CD4-positive, alpha-beta memory T cell (primary cell): ENCODE measurements around the gene CENATAC. TPM values are rescaled to one million over a fixed set of nuclear protein-coding genes. Genes with fewer than 3 reads are reported as not detected.
"Not testable (repeated sequence)": the region's sequence is repeated elsewhere in the genome, so short reads cannot be mapped to it uniquely, and the experiment has no call there.

Experiments used
- CTCF ChIA-PET: fragments of 350-600 bp; sonication (Branson Sonifier 250); formaldehyde crosslinking; loops from one replicate; lab custom pipeline; 2021; ENCODE audit warnings: inconsistent platforms; ENCODE audit not compliant: partially characterized antibody; lab: Charles Lee
- POLR2A ChIA-PET: fragments of 350-600 bp; sonication (Branson Sonifier 250); formaldehyde crosslinking; loops from one replicate; lab custom pipeline; 2021; ENCODE audit not compliant: partially characterized antibody; lab: Charles Lee
- DNase-seq, 5 donors: peaks; one replicate each; pipeline versions ENCODE4 v3.0.0 to v3.0.0-alpha.2; 2020 to 2022; ENCODE audit warnings: mixed read lengths in 1 of 5
- H3K27ac ChIP-seq: one replicate; pipeline ENCODE4 v1.7.0; 2013; ENCODE audit warnings: low read depth, low read length
- H3K27me3 ChIP-seq: 2 replicates; pipeline ENCODE4 v1.7.0; 2013; ENCODE audit warnings: mild to moderate bottlenecking, low read length, moderate library complexity; ENCODE audit not compliant: insufficient read depth
- H3K36me3 ChIP-seq: 2 replicates; pipeline ENCODE4 v1.7.0; 2013; ENCODE audit warnings: mild to moderate bottlenecking, low read length, moderate library complexity; ENCODE audit not compliant: insufficient read depth
- H3K4me1 ChIP-seq: 2 replicates; pipeline ENCODE4 v1.7.0; 2013; ENCODE audit warnings: mild to moderate bottlenecking, low read length, moderate library complexity; ENCODE audit not compliant: insufficient read depth
- H3K4me3 ChIP-seq, 2 donors: one replicate each; pipeline ENCODE4 v1.7.0; 2013; ENCODE audit warnings: low read length in 2 of 2, mild to moderate bottlenecking in 1 of 2
- H3K9me3 ChIP-seq, 2 donors: one replicate each; pipeline ENCODE4 v1.7.0; 2013; ENCODE audit warnings: low read length in 2 of 2, control low read depth in 1 of 2; ENCODE audit not compliant: control insufficient read depth in 1 of 2
- H3K27ac Mint-ChIP-seq, 7 donors: one replicate each; pipeline ENCODE4 v1.8.0; 2020 to 2021; ENCODE audit warnings: mixed read lengths in 7 of 7, mild to moderate bottlenecking in 6 of 7, inconsistent platforms in 3 of 7, moderate library complexity in 3 of 7
- H3K27me3 Mint-ChIP-seq, 2 donors: one replicate each; pipeline ENCODE4 v1.8.0; 2020 to 2021; ENCODE audit warnings: mixed read lengths in 2 of 2
- H3K36me3 Mint-ChIP-seq, 2 donors: one replicate each; pipeline ENCODE4 v1.8.0; 2020 to 2021; ENCODE audit warnings: mixed read lengths in 2 of 2, inconsistent platforms in 1 of 2, mild to moderate bottlenecking in 1 of 2
- H3K4me1 Mint-ChIP-seq, 4 donors: one replicate each; pipeline ENCODE4 v1.8.0; 2020 to 2021; ENCODE audit warnings: mixed read lengths in 4 of 4, mild to moderate bottlenecking in 1 of 4
- H3K4me3 Mint-ChIP-seq, 8 donors: one replicate each; pipeline ENCODE4 v1.8.0; 2020 to 2021; ENCODE audit warnings: mixed read lengths in 8 of 8, mild to moderate bottlenecking in 7 of 8, moderate library complexity in 6 of 8, inconsistent platforms in 3 of 8
- H3K9me3 Mint-ChIP-seq, 8 donors: one replicate each; pipeline ENCODE4 v1.8.0; 2020 to 2021; ENCODE audit warnings: mixed read lengths in 8 of 8, mild to moderate bottlenecking in 5 of 8, inconsistent platforms in 3 of 8, moderate library complexity in 1 of 8
- intact Hi-C: fragments of 100-400 bp; cut with micrococcal nuclease; formaldehyde crosslinking; loops from one replicate; pipeline ENCODE4 v1.15.1; 2023
- polyA plus RNA-seq, 2 donors: library from polyadenylated mRNA; unstranded; fragments of 300-500 nt; fragmentation: Illumina TruSeq; gene quantifications; one replicate each; pipeline ENCODE4 v1.2.3, GENCODE V29; 2021
- total RNA-seq, 2 experiments: library from RNA; stranded (reverse); gene quantifications; one replicate each; pipeline ENCODE4 v1.2.3, GENCODE V29; 2021

CENATAC gene
- total and polyA plus RNA-seq, 4 experiments from 2014 or later: 13.3 to 114 (median 62.9) TPM

GRCh38 chr11:118957549-118957948 lies 40.4 kb upstream of the CENATAC start:
- Histone ChIP-seq H3K4me3 (no peak overlapping the region), H3K27ac (no peak overlapping the region), H3K27me3 (no peaks in the 10 kb centered on the region), H3K9me3 (no peaks in the 10 kb centered on the region), H3K4me1 (peaks cover 5% of the 10 kb centered on the region), H3K36me3 (no peaks in the 10 kb centered on the region)
- H3K4me1 Mint-ChIP-seq: peaks cover 4 to 5% (median 4%) of the 10 kb centered on the region in 4 donors
- peaks cover 0 to 4% of the 10 kb centered on the region in 2 donors for H3K27me3 Mint-ChIP-seq
- peak overlapping the region in 1 of 7 donors; percentile 42 for H3K27ac Mint-ChIP-seq
- POLR2A ChIA-PET: interaction anchor here (0.9 to 1.4 kb wide), 4 partner anchors 27 to 142 kb away, joined by 3 to 5 read pairs (median 4); no protein-coding TSS in a partner anchor
- no peak for DNase-seq
- CTCF ChIA-PET: interaction anchor here (0.7 to 5.7 kb wide), 21 partner anchors 13 to 363 kb away, joined by 3 to 37 read pairs (median 4); partner anchors contain the start of genes BCL9L and DDX6
- H3K4me3 Mint-ChIP-seq: no peak overlapping the region
- peaks cover 0 to 1% (median 0%) of the 10 kb centered on the region in 8 donors for H3K9me3 Mint-ChIP-seq
- H3K36me3 Mint-ChIP-seq: no peaks in the 10 kb centered on the region
- intact Hi-C loops: loop anchor here (2.0 to 5.0 kb wide), 2 partner anchors 167 to 360 kb away; partner anchors contain the start of gene DDX6

DNA sequence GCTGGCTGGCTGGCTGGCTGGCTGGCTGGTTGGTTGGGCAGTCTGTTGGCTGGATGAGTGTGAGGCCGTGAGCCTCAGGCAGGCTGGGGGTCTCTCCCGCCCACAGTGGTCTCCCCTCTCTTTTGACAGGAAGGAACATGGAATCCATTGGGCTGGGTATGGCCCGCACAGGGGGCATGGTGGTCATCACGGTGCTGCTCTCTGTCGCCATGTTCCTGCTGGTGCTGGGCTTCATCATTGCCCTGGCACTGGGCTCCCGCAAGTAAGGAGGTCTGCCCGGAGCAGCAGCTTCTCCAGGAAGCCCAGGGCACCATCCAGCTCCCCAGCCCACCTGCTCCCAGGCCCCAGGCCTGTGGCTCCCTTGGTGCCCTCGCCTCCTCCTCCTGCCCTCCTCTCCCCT lies 40.0 kb upstream of the CENATAC start:
- H3K9me3 Mint-ChIP-seq: peaks cover 0 to 1% (median 0%) of the 10 kb centered on the region in 8 donors
- no peaks in the 10 kb centered on the region for H3K36me3 ChIP-seq

DNA sequence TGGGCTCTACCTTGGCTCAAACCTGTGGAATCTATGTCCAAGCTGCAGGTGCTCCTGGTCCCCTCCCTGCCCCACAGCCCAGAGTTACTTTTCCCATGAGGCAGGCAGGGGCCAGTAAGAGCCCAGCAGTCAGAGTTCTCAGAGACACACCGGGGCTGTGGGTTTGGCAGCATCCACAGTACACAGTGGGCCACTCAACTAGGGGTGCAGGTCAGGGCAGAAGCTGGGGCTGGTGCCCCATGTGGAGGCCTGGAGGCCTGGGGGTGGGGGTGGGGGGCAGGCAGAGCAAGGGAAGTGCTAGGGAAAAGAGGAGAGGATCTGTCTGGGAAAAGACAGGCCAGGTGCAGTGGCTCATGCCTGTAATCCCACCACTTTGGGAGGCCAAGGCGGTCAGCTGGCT lies 39.4 kb upstream of the CENATAC start:
- no peaks in the 10 kb centered on the region for H3K27me3 ChIP-seq
- H3K4me1 ChIP-seq: peaks cover 5% of the 10 kb centered on the region
- CTCF ChIA-PET: interaction anchor here (1.0 to 5.7 kb wide), 4 partner anchors 170 to 300 kb away, joined by 3 to 37 read pairs (median 4); no protein-coding TSS in a partner anchor
- no peak overlapping the region for H3K27ac Mint-ChIP-seq
- no peak for DNase-seq
- POLR2A ChIA-PET: no interaction called here
- no peak overlapping the region for H3K4me3 ChIP-seq
- H3K9me3 Mint-ChIP-seq: peaks cover 0 to 1% (median 0%) of the 10 kb centered on the region in 8 donors
- H3K4me3 Mint-ChIP-seq: no peak overlapping the region
- intact Hi-C loops: loop anchor here (5.0 kb wide), 1 partner anchor 361 kb away; no protein-coding TSS in a partner anchor
- no peaks in the 10 kb centered on the region for H3K36me3 ChIP-seq
- H3K9me3 ChIP-seq: no peaks in the 10 kb centered on the region
- no peaks in the 10 kb centered on the region for H3K36me3 Mint-ChIP-seq
- H3K4me1 Mint-ChIP-seq: peaks cover 4 to 5% (median 4%) of the 10 kb centered on the region in 4 donors
- H3K27ac ChIP-seq: no peak overlapping the region
- H3K27me3 Mint-ChIP-seq: peaks cover 0 to 4% of the 10 kb centered on the region in 2 donors

More for the DNA sequence above, 40.0 kb upstream of the CENATAC start:
- Mint-ChIP-seq H3K36me3 (no peaks in the 10 kb centered on the region), H3K27me3 (peaks cover 0 to 4% of the 10 kb centered on the region in 2 donors), H3K4me1 (peaks cover 4 to 5% (median 4%) of the 10 kb centered on the region in 4 donors), H3K27ac (no peak overlapping the region), H3K4me3 (no peak overlapping the region)
- DNase-seq: no peak
- H3K4me3 ChIP-seq: no peak overlapping the region
- H3K27ac ChIP-seq: no peak overlapping the region
- ChIA-PET POLR2A (interaction anchor here (0.9 kb wide), 1 partner anchor 142 kb away, joined by 3 read pairs; no protein-coding TSS in a partner anchor), CTCF (interaction anchor here (0.7 to 5.7 kb wide), 14 partner anchors 18 to 364 kb away, joined by 3 to 37 read pairs (median 5); partner anchors contain the start of genes BCL9L and DDX6)
- no peaks in the 10 kb centered on the region for H3K9me3 ChIP-seq
- intact Hi-C loops: loop anchor here (2.0 to 5.0 kb wide), 2 partner anchors 167 to 361 kb away; partner anchors contain the start of gene DDX6
- peaks cover 5% of the 10 kb centered on the region for H3K4me1 ChIP-seq
- H3K27me3 ChIP-seq: no peaks in the 10 kb centered on the region

DNA sequence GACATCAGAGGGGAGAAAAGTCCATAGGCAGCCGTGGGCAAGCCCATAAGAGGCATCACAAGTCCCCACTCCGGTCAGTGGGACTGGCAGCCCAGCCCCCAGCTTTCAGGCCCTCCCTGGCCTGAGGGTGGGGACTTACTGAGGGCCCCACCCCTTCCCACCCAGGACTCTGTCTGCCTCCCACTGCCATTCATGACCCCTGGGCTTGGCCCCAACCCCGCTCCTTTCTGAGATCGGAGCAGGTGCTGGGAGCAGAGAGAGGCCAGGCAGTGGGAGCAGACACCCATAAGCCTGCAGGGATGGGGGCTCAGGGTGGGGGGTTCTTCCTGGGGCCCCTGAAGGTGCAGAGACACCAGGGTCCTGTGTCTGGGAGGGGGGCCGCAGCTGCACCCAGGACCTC lies 36.7 kb upstream of the CENATAC start:
- Mint-ChIP-seq H3K27me3 (peaks cover 0 to 4% of the 10 kb centered on the region in 2 donors), H3K36me3 (no peaks in the 10 kb centered on the region), H3K4me1 (peaks cover 4 to 5% (median 4%) of the 10 kb centered on the region in 4 donors), H3K9me3 (peaks cover 0 to 1% (median 0%) of the 10 kb centered on the region in 8 donors), H3K4me3 (no peak overlapping the region), H3K27ac (no peak overlapping the region)
- intact Hi-C loops: no loop called here
- DNase-seq: no peak
- ChIA-PET POLR2A (no interaction called here), CTCF (interaction anchor here (1.3 kb wide), 1 partner anchor 55 kb away, joined by 3 read pairs; no protein-coding TSS in a partner anchor)
- no peaks in the 10 kb centered on the region for H3K36me3 ChIP-seq
- H3K27ac ChIP-seq: no peak overlapping the region
- H3K4me3 ChIP-seq: no peak overlapping the region
- no peaks in the 10 kb centered on the region for H3K27me3 ChIP-seq
- peaks cover 5% of the 10 kb centered on the region for H3K4me1 ChIP-seq
- no peaks in the 10 kb centered on the region for H3K9me3 ChIP-seq

- CTCF ChIA-PET: interaction anchor here (0.7 to 0.9 kb wide), 2 partner anchors 56 to 177 kb away, joined by 3 read pairs; no protein-coding TSS in a partner anchor
- Histone ChIP-seq H3K36me3 (no peaks in the 10 kb centered on the region), H3K4me3 (no peak overlapping the region), H3K27me3 (no peaks in the 10 kb centered on the region), H3K27ac (no peak overlapping the region), H3K4me1 (peaks cover 2% of the 10 kb centered on the region), H3K9me3 (no peaks in the 10 kb centered on the region)
- no peak for DNase-seq
- Mint-ChIP-seq H3K9me3 (no peaks in the 10 kb centered on the region), H3K4me3 (no peak overlapping the region), H3K27me3 (peaks cover 0 to under 1% of the 10 kb centered on the region in 2 donors), H3K4me1 (peaks cover under 1 to 2% (median 1%) of the 10 kb centered on the region in 4 donors), H3K36me3 (no peaks in the 10 kb centered on the region), H3K27ac (no peak overlapping the region)
- POLR2A ChIA-PET: no interaction called here
- intact Hi-C loops: no loop called here
Measured at GRCh38 chr11:118961591-118961990, 36.3 kb upstream of the CENATAC start.

DNA sequence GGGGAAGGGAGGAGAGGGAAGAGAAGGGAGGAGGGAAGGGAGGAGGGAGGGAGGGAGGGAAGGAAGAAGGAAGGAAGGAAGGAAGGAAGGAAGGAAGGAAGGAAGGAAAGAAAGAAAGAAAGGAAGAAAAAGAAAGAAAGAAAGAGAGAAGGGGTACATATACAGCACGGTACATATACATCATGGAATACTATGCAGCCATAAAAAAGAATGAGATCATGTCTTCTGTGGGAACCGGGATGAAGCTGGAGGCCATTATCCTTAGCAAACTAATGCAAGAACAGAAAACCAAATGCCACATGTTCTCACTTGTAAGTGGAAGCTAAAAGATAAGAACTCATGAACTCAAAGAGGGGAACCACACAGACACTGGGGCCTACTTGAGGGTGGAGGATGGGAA lies 28.4 kb upstream of the CENATAC start:
- H3K4me1 ChIP-seq, H3K27ac Mint-ChIP-seq, H3K27ac ChIP-seq, H3K4me3 Mint-ChIP-seq, H3K9me3 Mint-ChIP-seq, H3K4me1 Mint-ChIP-seq, H3K9me3 ChIP-seq, POLR2A ChIA-PET, H3K36me3 Mint-ChIP-seq, H3K4me3 ChIP-seq, DNase-seq, H3K27me3 ChIP-seq, intact Hi-C loops, CTCF ChIA-PET, H3K36me3 ChIP-seq: not testable (repeated sequence)
- peaks cover 10 to 13% of the 10 kb centered on the region in 2 donors for H3K27me3 Mint-ChIP-seq

GRCh38 chr11:118971646-118972045 lies 26.3 kb upstream of the CENATAC start, which contains the start of gene FOXR1:
Gene FOXR1, plus strand, starts transcription at chr11:118971761. Its CDS starts 171 bp downstream, at chr11:118971932.
- CTCF ChIA-PET: no interaction called here
- Histone ChIP-seq H3K4me3 (no peak within 1 kb of the TSS), H3K4me1 (no peaks in the 10 kb centered on the region), H3K27ac (no peak within 1 kb of the TSS), H3K9me3 (no peaks in the 10 kb centered on the region), H3K27me3 (no peaks in the 10 kb centered on the region), H3K36me3 (no peaks in the 10 kb centered on the region)
- H3K4me1 Mint-ChIP-seq: no peaks in the 10 kb centered on the region
- H3K27ac Mint-ChIP-seq: no peak within 1 kb of the TSS
- DNase-seq: no peak
- H3K27me3 Mint-ChIP-seq: peaks cover 15 to 20% of the 10 kb centered on the region in 2 donors
- H3K9me3 Mint-ChIP-seq: no peaks in the 10 kb centered on the region
- POLR2A ChIA-PET: no interaction called here
- no peaks in the 10 kb centered on the region for H3K36me3 Mint-ChIP-seq
- no peak within 1 kb of the TSS for H3K4me3 Mint-ChIP-seq
- intact Hi-C loops: no loop called here
